Thyroid gland (tissue), 4 donors: ENCODE data around the gene RPL29. TPM values are rescaled to one million over a fixed set of nuclear protein-coding genes. Genes with fewer than 3 reads are reported as not detected.

Source experiments
- DNase-seq, 2 donors: peaks; one replicate each; pipeline ENCODE4 v3.0.0-alpha.2; 2019
- H3K27ac ChIP-seq, 3 donors: fragments of 200-600 bp; sonication (generic); 1 replicate in 2 of 3; 2 replicates in 1 of 3; pipeline ENCODE4 v1.5.1; 2016 to 2019; ENCODE audit warnings: mild to moderate bottlenecking in 1 of 3, moderate library complexity in 1 of 3
- H3K27me3 ChIP-seq: fragments of 200-600 bp; sonication (generic); one replicate; pipeline ENCODE4 v1.5.1; 2019
- H3K36me3 ChIP-seq, 2 donors: fragments of 200-600 bp; sonication (generic); one replicate each; pipeline ENCODE4 v1.5.1; 2016 to 2019
- H3K4me1 ChIP-seq, 2 donors: fragments of 200-600 bp; sonication (generic); one replicate each; pipeline ENCODE4 v1.5.1; 2017 to 2019
- H3K4me3 ChIP-seq, 3 donors: fragments of 200-600 bp; sonication (generic); replicated peaks in 1 of 3; 1 replicate in 2 of 3; 2 replicates in 1 of 3; pipeline ENCODE4 v1.5.1; 2016; ENCODE audit warnings: mild to moderate bottlenecking in 1 of 3
- H3K9me3 ChIP-seq: fragments of 200-600 bp; sonication (generic); one replicate; pipeline ENCODE4 v1.5.1; 2017
- CTCF ChIP-seq, 6 experiments: fragments of 200-600 bp in 3 of 6; fragments of 450-650 bp in 3 of 6; sonication (generic) in 3 of 6; IDR thresholded peaks; one replicate each; pipeline ENCODE4 v1.5.1; 2016 to 2019; ENCODE audit warnings: antibody characterized with exemption in 6 of 6, mild to moderate bottlenecking in 2 of 6, inconsistent platforms in 1 of 6, moderate library complexity in 1 of 6
- POLR2A ChIP-seq, 2 donors: fragments of 450-650 bp; IDR thresholded peaks; one replicate each; pipeline ENCODE4 v1.6.1; 2017; ENCODE audit warnings: antibody characterized with exemption in 2 of 2, mild to moderate bottlenecking in 2 of 2, moderate library complexity in 1 of 2
- WGBS, 2 donors: methylation state at CpG; one replicate each; pipeline ENCODE4 v1.1.5; 2017; 5-methylcytosine and 5-hydroxymethylcytosine counted together
- intact Hi-C: fragments of 100-400 bp; cut with DNase I; formaldehyde crosslinking; loops from one replicate; pipeline ENCODE4 v1.15.1; 2023
- total RNA-seq, 4 donors: library from RNA; depleted of rRNA; stranded (reverse); fragments of >200 nt; gene quantifications; one replicate each; pipeline ENCODE4 v1.2.3, GENCODE V29; 2016

Gene RPL29
- total RNA-seq, 4 donors from 2014 or later = 826 to 1,348 (median 1,271) TPM

GRCh38 chr3:52004163-52004787, 8.6 kb upstream of the RPL29 start:
- Histone ChIP-seq H3K27me3 (no peaks in the 10 kb centered on the region), H3K36me3 (no peaks in the 10 kb centered on the region), H3K4me1 (peaks cover 6 to 22% of the 10 kb centered on the region in 2 donors), H3K27ac (no peak overlapping the region), H3K4me3 (no peak overlapping the region), H3K9me3 (no peaks in the 10 kb centered on the region)
- TF ChIP-seq POLR2A (IDR thresholded peaks at IDR 0.05) = no peak
- TF ChIP-seq CTCF (IDR thresholded peaks at IDR 0.05) = peak in 1 of 6 experiments; percentile 26
- WGBS, 2 donors = 62 to 71% methylated on average over 13 to 16 of the region's 16 CpGs
- DNase-seq = no peak
- intact Hi-C loops = loop anchor here (5.0 kb wide), 1 partner anchor 58 kb away; no protein-coding TSS in a partner anchor

- H3K27me3 ChIP-seq = no peaks in the 10 kb centered on the region
- TF ChIP-seq CTCF (IDR thresholded peaks at IDR 0.05) (no peak), POLR2A (IDR thresholded peaks at IDR 0.05) (no peak)
- H3K4me3 ChIP-seq = no peak overlapping the region
- H3K36me3 ChIP-seq = no peaks in the 10 kb centered on the region
- H3K4me1 ChIP-seq = peaks cover 6 to 22% of the 10 kb centered on the region in 2 donors
- H3K27ac ChIP-seq = no peak overlapping the region
- intact Hi-C loops = loop anchor here (5.0 kb wide), 1 partner anchor 60 kb away; no protein-coding TSS in a partner anchor
- no peak for DNase-seq
- no peaks in the 10 kb centered on the region for H3K9me3 ChIP-seq
- WGBS, 2 donors = 77 to 81% methylated on average over 6 of the region's 6 CpGs
Measured at GRCh38 chr3:52002748-52003147, 7.1 kb upstream of the RPL29 start.

GRCh38 chr3:52001443-52001974, 5.8 kb upstream of the RPL29 start:
- Histone ChIP-seq H3K4me3 (no peak overlapping the region), H3K4me1 (peaks cover 6 to 22% of the 10 kb centered on the region in 2 donors), H3K27me3 (no peaks in the 10 kb centered on the region), H3K27ac (no peak overlapping the region), H3K36me3 (no peaks in the 10 kb centered on the region), H3K9me3 (no peaks in the 10 kb centered on the region)
- TF ChIP-seq CTCF (IDR thresholded peaks at IDR 0.05) (peak; percentile 57 to 95 (median 92)), POLR2A (IDR thresholded peaks at IDR 0.05) (no peak)
- intact Hi-C loops = loop anchor here (2.0 to 5.0 kb wide), 3 partner anchors 61 to 143 kb away; no protein-coding TSS in a partner anchor
- WGBS, 2 donors = 2 to 4% methylated on average over 2 to 18 of the region's 18 CpGs
- DNase-seq = peak; percentile 74

- WGBS, 2 donors = 80 to 84% methylated on average over 2 of the region's 2 CpGs
- TF ChIP-seq CTCF (IDR thresholded peaks at IDR 0.05) (no peak), POLR2A (IDR thresholded peaks at IDR 0.05) (no peak)
- no peaks in the 10 kb centered on the region for H3K9me3 ChIP-seq
- H3K4me3 ChIP-seq = no peak overlapping the region
- intact Hi-C loops = loop anchor here (2.0 to 5.0 kb wide), 3 partner anchors 62 to 145 kb away; no protein-coding TSS in a partner anchor
- H3K4me1 ChIP-seq = peaks cover 4 to 8% of the 10 kb centered on the region in 2 donors
- H3K27me3 ChIP-seq = no peaks in the 10 kb centered on the region
- DNase-seq = no peak
- no peak overlapping the region for H3K27ac ChIP-seq
- peaks cover under 1% of the 10 kb centered on the region in 2 donors for H3K36me3 ChIP-seq
Measured at GRCh38 chr3:51999846-52000245, 4.2 kb upstream of the RPL29 start.

GRCh38 chr3:51998774-51999173, 3.1 kb upstream of the RPL29 start:
- no peak overlapping the region for H3K27ac ChIP-seq
- no peaks in the 10 kb centered on the region for H3K27me3 ChIP-seq
- intact Hi-C loops = no loop called here
- peaks cover 8 to 13% of the 10 kb centered on the region in 2 donors for H3K4me1 ChIP-seq
- no peak for DNase-seq
- H3K9me3 ChIP-seq = no peaks in the 10 kb centered on the region
- peaks cover 11% of the 10 kb centered on the region in 2 donors for H3K36me3 ChIP-seq
- no peak overlapping the region for H3K4me3 ChIP-seq
- TF ChIP-seq POLR2A (IDR thresholded peaks at IDR 0.05) (no peak), CTCF (IDR thresholded peaks at IDR 0.05) (no peak)
- WGBS, 2 donors = 70 to 81% methylated on average over 7 of the region's 7 CpGs
